GM12874 (cell line): ENCODE measurements around the gene INSM1.

Experiments
- TF ChIP-seq, protein P1 (sequence below): IDR thresholded peaks from 2 replicates; pipeline ENCODE4 v1.5.1; 2011; ENCODE audit warnings: low read depth, mild to moderate bottlenecking, control low read depth, low read length, moderate library complexity; ENCODE audit not compliant: insufficient read depth

Gene INSM1

DNA sequence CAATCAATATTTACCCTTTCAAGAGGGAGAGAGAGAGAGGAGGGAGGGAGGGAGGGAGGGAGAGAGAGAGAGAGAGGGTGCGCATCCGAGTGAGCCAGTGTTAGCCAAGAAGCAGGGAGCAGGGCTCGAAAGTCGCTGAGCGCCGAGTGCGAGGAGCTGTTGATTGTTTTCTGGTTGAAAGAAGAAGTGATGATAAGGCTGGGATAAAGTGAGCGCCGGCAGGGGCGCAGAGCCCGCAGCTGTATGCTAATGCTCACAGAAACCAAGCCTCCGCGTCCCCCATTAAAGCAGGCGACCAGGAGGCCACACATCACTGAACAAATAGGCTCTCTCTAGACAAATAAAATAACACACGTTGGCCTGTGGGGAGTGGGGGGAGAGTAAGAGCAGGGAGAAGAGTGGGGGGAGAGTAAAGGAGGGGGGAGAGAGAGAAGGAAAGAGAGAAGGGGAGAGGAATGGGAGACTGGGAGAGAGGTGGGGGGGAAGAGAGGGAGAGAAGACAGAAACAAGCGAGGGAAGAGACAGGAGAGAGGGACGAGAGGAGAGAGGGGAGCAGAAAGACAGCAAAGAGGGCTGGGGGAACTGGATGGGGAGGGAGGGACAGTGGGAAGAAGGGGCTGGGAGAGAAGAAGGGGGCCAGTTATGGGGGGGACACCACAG, 5.0 kb upstream of the INSM1 start:
- TF ChIP-seq, protein P1, sequence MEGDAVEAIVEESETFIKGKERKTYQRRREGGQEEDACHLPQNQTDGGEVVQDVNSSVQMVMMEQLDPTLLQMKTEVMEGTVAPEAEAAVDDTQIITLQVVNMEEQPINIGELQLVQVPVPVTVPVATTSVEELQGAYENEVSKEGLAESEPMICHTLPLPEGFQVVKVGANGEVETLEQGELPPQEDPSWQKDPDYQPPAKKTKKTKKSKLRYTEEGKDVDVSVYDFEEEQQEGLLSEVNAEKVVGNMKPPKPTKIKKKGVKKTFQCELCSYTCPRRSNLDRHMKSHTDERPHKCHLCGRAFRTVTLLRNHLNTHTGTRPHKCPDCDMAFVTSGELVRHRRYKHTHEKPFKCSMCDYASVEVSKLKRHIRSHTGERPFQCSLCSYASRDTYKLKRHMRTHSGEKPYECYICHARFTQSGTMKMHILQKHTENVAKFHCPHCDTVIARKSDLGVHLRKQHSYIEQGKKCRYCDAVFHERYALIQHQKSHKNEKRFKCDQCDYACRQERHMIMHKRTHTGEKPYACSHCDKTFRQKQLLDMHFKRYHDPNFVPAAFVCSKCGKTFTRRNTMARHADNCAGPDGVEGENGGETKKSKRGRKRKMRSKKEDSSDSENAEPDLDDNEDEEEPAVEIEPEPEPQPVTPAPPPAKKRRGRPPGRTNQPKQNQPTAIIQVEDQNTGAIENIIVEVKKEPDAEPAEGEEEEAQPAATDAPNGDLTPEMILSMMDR = no peak

DNA sequence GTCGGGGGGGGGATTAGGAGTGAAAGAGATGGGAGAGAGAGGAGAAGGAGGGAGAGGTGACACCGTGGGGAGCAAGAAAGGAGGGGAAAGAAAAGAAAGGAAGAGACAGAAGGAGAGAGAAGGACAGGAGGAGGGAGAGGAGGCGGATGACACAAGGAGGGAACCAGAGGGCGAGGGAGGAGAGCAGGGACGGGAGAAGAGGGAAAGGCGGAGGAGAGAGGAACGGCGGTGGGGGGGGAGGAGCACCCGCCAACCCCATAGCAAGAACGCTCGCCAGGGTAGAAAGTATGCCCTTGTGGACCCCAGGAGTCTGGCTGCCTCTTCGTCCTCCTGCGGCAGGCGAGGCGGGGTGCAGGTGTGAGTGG, 4.5 kb upstream of the INSM1 start:
- TF ChIP-seq, protein P1 = no peak

DNA sequence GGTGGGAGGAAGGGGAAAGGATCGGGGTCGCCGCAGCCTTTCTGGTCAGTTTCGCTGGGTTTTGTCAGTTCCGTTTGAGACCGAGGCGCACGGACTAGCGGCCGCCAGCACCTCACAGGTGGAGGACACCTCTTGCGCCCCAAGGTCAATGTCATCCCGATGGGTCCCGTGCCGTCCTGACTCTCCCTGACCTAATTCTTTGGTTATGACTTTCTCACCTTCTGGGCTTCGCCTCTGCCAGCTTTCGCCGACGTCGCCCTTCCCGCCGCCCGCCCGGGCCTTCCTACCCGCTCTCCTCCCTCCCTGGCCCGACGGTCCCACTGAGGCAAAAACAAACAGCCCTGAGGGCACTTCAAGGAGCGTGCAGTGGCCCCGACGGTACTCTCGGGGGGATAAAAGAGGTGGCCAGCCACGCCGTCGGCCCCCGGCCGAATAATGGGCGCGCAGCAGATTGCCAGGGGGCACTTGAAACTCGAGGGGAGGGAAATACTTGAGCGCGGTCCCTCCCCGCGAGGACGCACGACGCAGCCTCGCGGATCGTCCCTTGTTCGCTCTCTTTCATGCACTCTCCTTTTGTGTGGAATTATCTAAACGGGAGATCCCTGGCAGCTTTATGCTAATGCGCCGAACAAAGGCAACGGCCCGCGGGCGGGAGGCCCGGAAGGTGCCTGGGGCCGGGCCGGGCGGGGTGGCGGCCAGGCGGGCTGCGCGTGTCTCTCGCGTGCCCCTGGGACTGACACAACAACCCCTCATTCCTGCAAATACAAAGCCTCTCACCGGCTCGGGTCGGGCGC, 3.9 kb upstream of the INSM1 start:
- TF ChIP-seq, protein P1 = no peak

DNA sequence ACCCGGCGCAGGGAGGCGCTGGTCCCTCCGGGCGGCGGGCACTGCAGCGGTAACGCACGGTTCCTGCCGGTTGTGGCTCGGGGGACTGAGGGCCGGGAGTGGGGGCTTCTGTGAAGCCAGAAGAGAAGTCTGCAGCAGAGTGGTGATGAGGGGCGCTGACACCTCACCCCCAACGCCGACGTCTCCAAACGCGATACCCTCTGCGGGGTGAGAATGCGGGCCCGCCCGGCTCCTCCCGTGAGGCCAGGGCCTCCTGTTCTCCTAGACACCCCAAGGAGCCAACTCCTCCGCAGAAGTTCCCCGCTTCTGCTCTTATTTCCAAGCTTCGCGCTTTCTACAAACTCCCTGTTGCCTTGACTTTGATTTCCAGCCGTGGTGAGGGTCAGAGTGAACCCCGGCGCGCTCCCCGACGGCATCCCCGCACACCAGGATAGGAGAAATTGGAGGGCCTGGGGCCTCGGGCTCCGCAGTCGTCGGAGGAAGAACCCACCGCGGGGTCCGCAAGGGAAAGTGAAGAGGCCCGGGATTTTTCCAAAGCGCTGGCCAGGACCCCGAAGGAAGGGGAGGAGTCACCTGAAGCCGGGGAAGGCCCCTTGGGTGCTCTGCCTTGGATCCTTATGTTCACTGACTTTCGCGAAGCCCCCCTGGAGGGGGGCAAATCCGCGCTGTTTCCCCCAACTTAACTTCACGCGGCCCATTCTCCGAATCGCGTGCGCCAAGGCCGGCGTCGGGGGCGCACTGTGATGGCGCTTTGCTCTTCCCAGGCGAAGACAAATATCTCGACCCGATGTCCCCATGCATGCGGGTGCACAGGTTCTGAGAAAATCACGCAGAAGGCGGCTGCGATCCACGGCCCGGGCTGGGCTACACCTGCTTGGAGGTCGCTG, 3.1 kb upstream of the INSM1 start:
- TF ChIP-seq, protein P1 = no peak

DNA sequence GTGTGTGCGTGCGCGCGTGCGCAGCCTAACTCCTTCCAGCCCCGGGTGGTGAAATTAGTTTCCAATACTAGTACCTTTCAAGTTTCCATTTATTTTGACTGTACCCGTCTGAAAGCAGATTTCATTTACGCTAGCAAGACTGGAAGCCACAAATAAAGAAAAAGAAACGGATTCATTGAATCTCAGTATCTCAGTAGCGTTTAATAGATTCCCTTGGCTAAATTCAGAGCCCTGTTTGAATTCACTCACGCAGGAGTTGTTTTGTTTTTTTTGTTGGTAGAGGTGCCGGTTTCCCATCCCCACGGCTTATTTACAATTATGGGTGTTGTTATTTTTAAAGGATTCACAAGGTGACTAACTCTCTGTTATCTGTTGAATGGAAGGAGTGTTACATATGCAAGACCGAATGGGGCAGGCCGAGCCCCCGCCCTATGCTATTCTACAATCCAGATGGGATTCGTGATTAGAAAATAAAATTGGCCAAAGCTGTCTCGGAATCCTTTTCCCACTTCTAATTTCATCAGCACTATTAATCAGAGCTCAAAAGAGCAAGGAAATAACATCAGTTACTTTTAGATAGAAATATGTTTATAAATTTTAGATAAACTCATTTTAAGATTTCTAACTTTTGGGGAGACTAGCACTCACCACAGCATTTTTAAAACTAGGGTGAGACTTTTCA, 2.3 kb upstream of the INSM1 start:
- TF ChIP-seq, protein P1 = no peak

DNA sequence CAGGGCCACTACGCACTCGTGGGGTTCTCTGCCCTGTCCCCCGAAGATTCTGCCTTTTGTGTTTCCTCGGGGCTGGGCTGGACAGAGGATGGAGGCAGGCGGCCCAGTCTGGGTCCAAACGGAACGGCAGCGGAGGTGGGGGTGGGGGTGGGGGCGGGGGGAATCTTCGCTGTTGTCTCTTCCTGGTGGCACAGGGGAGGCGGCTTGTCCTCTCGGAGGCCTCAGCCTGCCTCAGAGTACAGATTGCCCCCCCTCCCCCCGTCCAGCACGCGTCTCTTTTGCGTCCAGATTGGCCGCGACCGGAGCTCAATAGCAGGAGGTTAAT, 1.4 kb upstream of the INSM1 start:
- TF ChIP-seq, protein P1 = no peak
